GOT3 (cell line): ENCODE measurements around the gene FNDC3B.
A peak's percentile ranks its signal among the peaks of the same experiment; 100 is the strongest.
"Not testable (repeated sequence)": the region's sequence is repeated elsewhere in the genome, so short reads cannot be mapped to it uniquely, and the experiment has no call there.

Experiments
- DNase-seq: peaks from one replicate; lab custom pipeline; 2025; ENCODE audit warnings: mixed read lengths; lab: John Stamatoyannopoulos, UW

FNDC3B gene

GRCh38 chr3:172039436-172040077 is at the start of gene FNDC3B:
TSS of gene FNDC3B (plus strand) at chr3:172039578. CDS start at chr3:172112480, 72,902 bp downstream.
- DNase-seq, result peak; percentile 91

- DNase-seq, result not testable (repeated sequence)
These were observed 49.1 kb upstream of the FNDC3B start for GRCh38 chr3:171990239-171990638.

GRCh38 chr3:171991166-171991565 is 48.2 kb upstream of the FNDC3B start:
- DNase-seq, result no peak

- DNase-seq, result no peak
These were observed 44.5 kb upstream of the FNDC3B start for GRCh38 chr3:171994646-171995428.

- no peak for DNase-seq
These were observed 43.9 kb upstream of the FNDC3B start for GRCh38 chr3:171995486-171995885.

- DNase-seq, result no peak
These were observed 43.1 kb upstream of the FNDC3B start for GRCh38 chr3:171996178-171996817.

- DNase-seq, result not testable (repeated sequence)
These were observed 40.6 kb upstream of the FNDC3B start for GRCh38 chr3:171998731-171999130.

- not testable (repeated sequence) for DNase-seq
These were observed 37.8 kb upstream of the FNDC3B start for GRCh38 chr3:172001616-172002015.

GRCh38 chr3:172002512-172003078 is 36.8 kb upstream of the FNDC3B start:
- no peak for DNase-seq

GRCh38 chr3:172003146-172003545 is 36.2 kb upstream of the FNDC3B start:
- DNase-seq, result no peak

- DNase-seq, result no peak
These were observed 32.4 kb upstream of the FNDC3B start for GRCh38 chr3:172007065-172007370.

GRCh38 chr3:172009803-172010202 is 29.6 kb upstream of the FNDC3B start:
- DNase-seq, result no peak

GRCh38 chr3:172012775-172013174 is 26.6 kb upstream of the FNDC3B start:
- no peak for DNase-seq

GRCh38 chr3:172014145-172014544 is 25.2 kb upstream of the FNDC3B start:
- no peak for DNase-seq

GRCh38 chr3:172018364-172018763 is 21.0 kb upstream of the FNDC3B start:
- no peak for DNase-seq

GRCh38 chr3:172020763-172021162 is 18.6 kb upstream of the FNDC3B start:
- no peak for DNase-seq

- no peak for DNase-seq
These were observed 18.2 kb upstream of the FNDC3B start for GRCh38 chr3:172021164-172021563.

GRCh38 chr3:172021859-172022258 is 17.5 kb upstream of the FNDC3B start:
- no peak for DNase-seq

- no peak for DNase-seq
These were observed 15.5 kb upstream of the FNDC3B start for GRCh38 chr3:172023915-172024314.

- DNase-seq, result no peak
These were observed 14.7 kb upstream of the FNDC3B start for GRCh38 chr3:172024679-172025078.

- DNase-seq, result no peak
These were observed 9.8 kb upstream of the FNDC3B start for GRCh38 chr3:172029425-172030098.

GRCh38 chr3:172030181-172030580 is 9.2 kb upstream of the FNDC3B start:
- DNase-seq, result no peak
